Measurements from ENCODE around the gene RBP5. TPM values are rescaled to one million over a fixed set of nuclear protein-coding genes. Genes with fewer than 3 reads are reported as not detected.

The RBP5 gene
- total and polyA plus RNA-seq, 4 donors, result 1.1 to 13.4 (median 6.3) TPM; not detected in 1

DNA sequence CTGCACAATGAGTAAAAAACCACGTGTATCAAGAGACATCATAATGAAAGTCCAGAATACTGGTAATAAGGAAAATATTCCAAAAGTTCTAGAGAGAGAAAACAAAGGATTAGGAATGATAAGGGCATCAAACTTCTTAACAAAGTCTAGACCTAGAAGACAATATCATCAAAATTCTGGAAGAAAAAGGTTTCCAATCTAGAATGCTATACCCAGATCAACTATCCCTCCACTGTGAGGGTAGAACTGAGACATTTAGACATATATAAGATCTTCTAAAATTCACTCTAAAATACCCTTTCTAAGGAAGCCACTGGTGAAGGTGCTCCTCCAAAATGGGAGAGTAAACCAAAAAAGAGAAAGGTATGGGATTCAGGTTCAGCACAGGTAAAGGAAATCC is 22.6 kb downstream of the RBP5 start:
- 92 to 97% methylated on average over 1 of the region's 1 CpG for WGBS, 2 donors
- no peak for DNase-seq
- Histone ChIP-seq H3K27ac (ENCODE audit: low read depth in 1 of 2, low read length in 2 of 2) (no peak overlapping the region), H3K4me3 (ENCODE audit: low read length in 2 of 2) (no peak overlapping the region), H3K36me3 (ENCODE audit: control insufficient read depth in 1 of 2, insufficient read depth in 2 of 2, low read length in 1 of 2) (no peaks in the 10 kb centered on the region), H3K9me3 (ENCODE audit: control insufficient read depth, low read length) (no peaks in the 10 kb centered on the region), H3K4me1 (ENCODE audit: control insufficient read depth in 1 of 2, insufficient read depth in 2 of 2, low read length in 2 of 2) (no peaks in the 10 kb centered on the region), H3K27me3 (ENCODE audit: control insufficient read depth in 1 of 2, insufficient read depth in 2 of 2, low read length in 1 of 2) (no peaks in the 10 kb centered on the region)
- ATAC-seq (ENCODE audit: low FRiP score), result no peak
- intact Hi-C loops (cut with DNase I), result no loop called here

DNA sequence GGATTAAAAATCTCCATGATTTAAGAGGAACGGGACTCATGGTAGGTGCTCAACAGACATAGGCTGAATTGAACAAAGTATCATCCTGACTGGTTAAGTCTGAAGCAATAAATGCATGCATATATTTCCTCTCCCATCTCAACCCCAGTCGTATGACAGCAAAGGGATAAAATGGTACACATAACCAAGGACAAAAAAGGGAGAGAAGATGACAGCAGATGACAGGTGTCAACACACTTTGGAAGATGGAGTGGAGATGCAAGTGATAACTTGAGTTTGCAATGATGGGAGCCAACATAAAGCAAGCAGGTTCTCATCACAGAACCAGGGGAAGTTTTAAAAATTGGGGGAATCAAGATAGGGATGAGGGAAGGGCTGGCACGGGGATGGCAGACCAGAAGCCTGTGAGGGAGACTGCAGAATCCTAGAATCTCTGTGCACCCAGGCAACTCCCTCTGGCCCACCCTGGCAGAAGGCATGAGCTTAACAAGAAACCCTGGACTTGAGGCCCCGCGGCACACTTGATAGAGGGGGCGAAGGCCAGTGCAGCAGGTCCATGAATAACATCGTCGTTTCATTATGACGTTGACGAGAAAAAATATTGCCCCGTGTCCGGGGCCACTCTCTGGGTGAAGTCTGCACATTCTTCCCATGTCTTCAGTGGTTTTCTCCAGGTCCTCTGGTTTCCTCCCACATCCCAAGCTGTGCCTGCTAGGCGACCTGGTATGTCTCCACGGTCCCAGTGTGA is 24.7 kb downstream of the RBP5 start:
- Histone ChIP-seq H3K4me3 (ENCODE audit: low read length in 2 of 2) (no peak overlapping the region), H3K36me3 (ENCODE audit: control insufficient read depth in 1 of 2, insufficient read depth in 2 of 2, low read length in 1 of 2) (peaks cover 0 to 5% of the 10 kb centered on the region in 2 donors), H3K9me3 (ENCODE audit: control insufficient read depth, low read length) (no peaks in the 10 kb centered on the region), H3K27me3 (ENCODE audit: control insufficient read depth in 1 of 2, insufficient read depth in 2 of 2, low read length in 1 of 2) (no peaks in the 10 kb centered on the region), H3K4me1 (ENCODE audit: control insufficient read depth in 1 of 2, insufficient read depth in 2 of 2, low read length in 2 of 2) (no peaks in the 10 kb centered on the region), H3K27ac (ENCODE audit: low read depth in 1 of 2, low read length in 2 of 2) (no peak overlapping the region)
- DNase-seq (no peak), ATAC-seq (ENCODE audit: low FRiP score) (no peak)
- WGBS, 2 donors, result 89 to 92% methylated on average over 14 of the region's 14 CpGs
- intact Hi-C loops (cut with DNase I), result no loop called here

DNA sequence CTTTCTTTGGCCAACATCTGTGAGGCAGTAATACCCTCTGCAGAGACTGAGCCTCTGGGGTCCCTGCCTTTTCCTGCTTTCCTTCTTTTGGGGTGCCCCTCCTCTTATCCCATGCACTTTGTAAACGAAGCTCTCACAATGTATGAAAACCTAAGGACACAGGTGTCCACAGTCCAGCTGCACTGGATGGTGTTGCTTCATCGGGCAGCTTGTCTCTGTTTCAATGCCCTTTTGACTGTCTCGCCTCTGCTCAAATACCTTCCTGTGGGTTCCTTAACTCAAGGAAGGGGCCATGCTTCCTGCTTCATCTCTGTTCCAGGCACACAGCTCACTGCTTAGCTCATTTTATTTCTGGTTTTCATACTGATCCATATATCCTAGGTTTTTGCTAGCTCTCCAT is 26.1 kb downstream of the RBP5 start:
- H3K36me3 ChIP-seq (ENCODE audit: control insufficient read depth in 1 of 2, insufficient read depth in 2 of 2, low read length in 1 of 2), result peaks cover 0 to 5% of the 10 kb centered on the region in 2 donors
- H3K4me1 ChIP-seq (ENCODE audit: control insufficient read depth in 1 of 2, insufficient read depth in 2 of 2, low read length in 2 of 2), result no peaks in the 10 kb centered on the region
- no peak overlapping the region for H3K4me3 ChIP-seq (ENCODE audit: low read length in 2 of 2)
- no peak overlapping the region for H3K27ac ChIP-seq (ENCODE audit: low read depth in 1 of 2, low read length in 2 of 2)
- 84 to 88% methylated on average over 3 of the region's 3 CpGs for WGBS, 2 donors
- no peaks in the 10 kb centered on the region for H3K27me3 ChIP-seq (ENCODE audit: control insufficient read depth in 1 of 2, insufficient read depth in 2 of 2, low read length in 1 of 2)
- intact Hi-C loops (cut with DNase I), result no loop called here
- DNase-seq, result no peak
- H3K9me3 ChIP-seq (ENCODE audit: control insufficient read depth, low read length), result no peaks in the 10 kb centered on the region
- ATAC-seq (ENCODE audit: low FRiP score), result no peak

DNA sequence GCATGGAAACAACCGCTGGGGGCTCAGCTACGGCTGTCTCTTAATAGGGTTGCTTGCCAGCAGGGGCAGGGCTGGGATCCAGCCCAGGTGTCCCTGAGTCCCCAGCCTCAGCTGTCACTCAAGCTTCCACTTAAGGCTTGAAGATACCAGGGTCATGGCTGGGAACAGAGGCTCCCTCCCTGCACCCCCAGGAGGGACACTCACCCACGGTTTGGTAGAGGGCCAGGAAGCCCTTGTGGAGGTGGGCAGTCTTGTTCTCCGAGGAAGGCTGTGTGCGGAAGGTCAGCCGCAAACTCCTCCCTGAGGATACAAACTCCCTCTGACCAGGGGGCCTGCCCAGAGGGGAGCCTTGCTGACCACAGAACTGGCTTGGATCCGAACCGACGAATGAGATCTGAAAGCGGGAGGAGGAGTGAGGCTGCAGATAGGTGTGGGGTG is 27.0 kb downstream of the RBP5 start:
- Histone ChIP-seq H3K36me3 (ENCODE audit: control insufficient read depth in 1 of 2, insufficient read depth in 2 of 2, low read length in 1 of 2) (peaks cover 0 to 5% of the 10 kb centered on the region in 2 donors), H3K4me3 (ENCODE audit: low read length in 2 of 2) (no peak overlapping the region), H3K4me1 (ENCODE audit: control insufficient read depth in 1 of 2, insufficient read depth in 2 of 2, low read length in 2 of 2) (no peaks in the 10 kb centered on the region), H3K27ac (ENCODE audit: low read depth in 1 of 2, low read length in 2 of 2) (no peak overlapping the region), H3K9me3 (ENCODE audit: control insufficient read depth, low read length) (no peaks in the 10 kb centered on the region), H3K27me3 (ENCODE audit: control insufficient read depth in 1 of 2, insufficient read depth in 2 of 2, low read length in 1 of 2) (no peaks in the 10 kb centered on the region)
- ATAC-seq (ENCODE audit: low FRiP score), result peak; percentile 13
- 82 to 90% methylated on average over 10 of the region's 10 CpGs for WGBS, 2 donors
- intact Hi-C loops (cut with DNase I), result no loop called here
- no peak for DNase-seq

DNA sequence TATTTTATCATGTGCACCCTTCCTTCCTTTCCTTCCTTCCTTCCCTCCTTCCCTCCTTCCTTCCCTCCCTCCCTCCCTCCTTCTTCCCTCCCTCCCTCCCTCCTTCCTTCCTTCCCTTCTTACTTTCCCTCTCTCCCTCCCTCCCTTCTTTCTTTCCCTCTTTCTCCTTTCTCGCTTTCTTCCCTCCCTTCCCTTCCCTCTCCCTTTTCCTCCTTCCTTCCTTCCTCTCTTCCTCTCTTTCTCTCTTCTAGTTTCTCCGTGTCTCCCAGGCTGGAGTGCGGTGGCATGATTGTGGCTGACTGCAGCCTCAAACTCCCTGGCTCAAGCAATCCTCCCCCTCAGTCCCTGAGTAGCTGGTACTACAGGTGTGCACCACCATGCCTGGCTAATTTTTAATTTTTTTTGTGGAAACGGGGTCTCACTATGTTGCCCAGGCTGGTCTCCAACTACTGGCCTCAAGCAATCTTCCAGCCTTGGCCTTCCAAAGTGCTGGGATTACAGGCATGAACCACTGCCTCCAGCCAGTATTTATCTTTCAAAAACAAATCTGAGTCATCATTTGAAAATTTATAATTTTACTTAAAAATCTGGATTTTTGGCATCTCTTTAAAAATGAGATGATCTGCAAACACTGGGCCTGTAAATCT is 27.5 kb downstream of the RBP5 start:
- no peaks in the 10 kb centered on the region for H3K9me3 ChIP-seq (ENCODE audit: control insufficient read depth, low read length)
- H3K4me3 ChIP-seq (ENCODE audit: low read length in 2 of 2), result no peak overlapping the region
- H3K27ac ChIP-seq (ENCODE audit: low read depth in 1 of 2, low read length in 2 of 2), result no peak overlapping the region
- intact Hi-C loops (cut with DNase I), result no loop called here
- ATAC-seq (ENCODE audit: low FRiP score) (no peak), DNase-seq (no peak)
- WGBS, 2 donors, result 83 to 85% methylated on average over 4 of the region's 4 CpGs
- no peaks in the 10 kb centered on the region for H3K27me3 ChIP-seq (ENCODE audit: control insufficient read depth in 1 of 2, insufficient read depth in 2 of 2, low read length in 1 of 2)
- H3K36me3 ChIP-seq (ENCODE audit: control insufficient read depth in 1 of 2, insufficient read depth in 2 of 2, low read length in 1 of 2), result peaks cover 0 to 5% of the 10 kb centered on the region in 2 donors
- H3K4me1 ChIP-seq (ENCODE audit: control insufficient read depth in 1 of 2, insufficient read depth in 2 of 2, low read length in 2 of 2), result no peaks in the 10 kb centered on the region

DNA sequence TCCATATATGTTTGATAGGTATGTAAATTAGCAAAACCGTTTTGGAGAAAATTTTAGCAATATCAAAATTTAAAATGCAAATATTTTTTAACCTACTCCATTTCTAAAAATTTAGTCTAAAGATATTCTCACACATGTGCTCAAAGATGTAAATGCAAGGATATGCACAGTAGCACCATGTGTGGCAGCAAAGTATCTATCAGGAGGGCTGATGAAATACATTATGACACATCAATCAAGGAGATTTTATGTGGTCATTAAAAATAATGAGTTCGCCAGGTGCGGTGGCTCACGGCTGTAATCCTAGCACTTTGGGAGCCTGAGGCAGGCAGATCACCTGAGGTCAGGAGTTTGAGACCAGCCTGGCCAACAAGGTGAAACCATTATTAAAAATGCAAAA is 28.4 kb downstream of the RBP5 start:
- DNase-seq, result no peak
- 77 to 88% methylated on average over 4 of the region's 4 CpGs for WGBS, 2 donors
- no peak for ATAC-seq (ENCODE audit: low FRiP score)
- intact Hi-C loops (cut with DNase I), result no loop called here
- Histone ChIP-seq H3K36me3 (ENCODE audit: control insufficient read depth in 1 of 2, insufficient read depth in 2 of 2, low read length in 1 of 2) (peaks cover 0 to 5% of the 10 kb centered on the region in 2 donors), H3K27me3 (ENCODE audit: control insufficient read depth in 1 of 2, insufficient read depth in 2 of 2, low read length in 1 of 2) (no peaks in the 10 kb centered on the region), H3K9me3 (ENCODE audit: control insufficient read depth, low read length) (no peaks in the 10 kb centered on the region), H3K4me3 (ENCODE audit: low read length in 2 of 2) (no peak overlapping the region), H3K27ac (ENCODE audit: low read depth in 1 of 2, low read length in 2 of 2) (no peak overlapping the region), H3K4me1 (ENCODE audit: control insufficient read depth in 1 of 2, insufficient read depth in 2 of 2, low read length in 2 of 2) (no peaks in the 10 kb centered on the region)

DNA sequence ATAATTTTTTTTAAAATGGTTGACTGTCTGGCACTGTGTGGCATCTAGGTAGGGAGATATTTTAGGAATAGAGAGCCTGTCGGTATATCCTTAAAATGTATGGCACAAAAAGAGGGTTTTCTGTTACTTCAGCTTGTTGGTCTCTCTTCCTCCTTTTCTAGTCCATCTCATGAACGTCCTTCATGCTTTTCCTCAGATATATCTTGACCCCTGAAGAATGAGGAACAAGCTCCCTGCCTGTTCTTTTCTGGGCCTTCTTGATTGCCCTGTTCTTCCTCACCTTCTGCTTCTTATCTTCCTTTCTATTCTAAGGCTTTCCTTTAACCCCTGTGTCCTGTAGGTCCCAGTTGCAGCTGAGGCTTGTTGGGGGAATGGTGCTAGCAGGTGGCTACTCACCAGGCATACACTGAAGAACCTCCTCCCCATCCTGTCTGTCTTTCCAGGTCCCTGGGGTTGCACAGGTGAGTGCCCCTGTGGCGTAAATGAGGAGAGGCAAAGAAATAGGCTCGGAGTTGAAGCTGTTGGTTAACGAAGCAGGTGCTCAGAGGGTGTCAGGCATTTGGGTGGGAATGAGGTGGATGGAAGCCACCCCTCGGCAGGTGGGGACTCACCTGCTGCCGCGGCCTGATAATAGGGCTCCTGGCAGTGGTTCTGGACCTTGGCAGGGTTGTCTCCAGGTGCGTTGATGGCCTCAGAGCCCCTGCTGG is 29.2 kb downstream of the RBP5 start:
- WGBS, 2 donors, result 87 to 88% methylated on average over 9 of the region's 9 CpGs
- H3K36me3 ChIP-seq (ENCODE audit: control insufficient read depth in 1 of 2, insufficient read depth in 2 of 2, low read length in 1 of 2), result peaks cover 0 to 5% of the 10 kb centered on the region in 2 donors
- no peak for DNase-seq

DNA sequence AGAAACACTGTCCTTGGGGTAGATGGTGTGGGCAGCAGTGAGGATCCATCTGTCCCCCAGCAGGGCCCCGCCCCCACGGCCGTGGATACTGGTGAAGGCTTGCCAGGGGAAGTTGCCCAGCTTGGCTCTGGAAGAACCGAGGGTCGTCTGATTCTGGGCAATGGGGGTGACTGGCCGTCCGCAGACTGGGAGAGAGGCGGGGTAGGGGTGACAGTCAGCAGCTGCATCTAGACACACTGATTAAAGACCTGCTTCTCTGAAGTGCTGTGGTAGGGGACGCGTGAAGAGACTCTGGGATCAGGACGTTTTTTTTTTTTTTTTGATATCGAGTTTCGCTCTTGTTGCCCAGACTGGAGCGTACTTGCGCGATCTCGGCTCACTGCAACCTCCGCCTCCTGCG is 31.7 kb downstream of the RBP5 start:
- intact Hi-C loops (cut with DNase I), result loop anchor here in 1 of 2 donors (5.0 to 10.0 kb wide), 2 partner anchors 82 to 125 kb away; partner anchors contain the start of genes EMG1, LPCAT3 and PHB2

More for the DNA sequence above, 29.2 kb downstream of the RBP5 start:
- H3K27me3 ChIP-seq (ENCODE audit: control insufficient read depth in 1 of 2, insufficient read depth in 2 of 2, low read length in 1 of 2), result no peaks in the 10 kb centered on the region
- H3K9me3 ChIP-seq (ENCODE audit: control insufficient read depth, low read length), result no peaks in the 10 kb centered on the region
- intact Hi-C loops (cut with DNase I), result loop anchor here in 1 of 2 donors (5.0 to 10.0 kb wide), 2 partner anchors 85 to 127 kb away; partner anchors contain the start of genes EMG1, LPCAT3 and PHB2
- H3K4me1 ChIP-seq (ENCODE audit: control insufficient read depth in 1 of 2, insufficient read depth in 2 of 2, low read length in 2 of 2), result no peaks in the 10 kb centered on the region
- ATAC-seq (ENCODE audit: low FRiP score), result no peak
- no peak overlapping the region for H3K4me3 ChIP-seq (ENCODE audit: low read length in 2 of 2)
- H3K27ac ChIP-seq (ENCODE audit: low read depth in 1 of 2, low read length in 2 of 2), result no peak overlapping the region

More for the DNA sequence above, 31.7 kb downstream of the RBP5 start:
- Histone ChIP-seq H3K27ac (ENCODE audit: low read depth in 1 of 2, low read length in 2 of 2) (no peak overlapping the region), H3K4me3 (ENCODE audit: low read length in 2 of 2) (no peak overlapping the region), H3K36me3 (ENCODE audit: control insufficient read depth in 1 of 2, insufficient read depth in 2 of 2, low read length in 1 of 2) (peaks cover 0 to 5% of the 10 kb centered on the region in 2 donors), H3K9me3 (ENCODE audit: control insufficient read depth, low read length) (no peaks in the 10 kb centered on the region), H3K4me1 (ENCODE audit: control insufficient read depth in 1 of 2, insufficient read depth in 2 of 2, low read length in 2 of 2) (no peaks in the 10 kb centered on the region), H3K27me3 (ENCODE audit: control insufficient read depth in 1 of 2, insufficient read depth in 2 of 2, low read length in 1 of 2) (no peaks in the 10 kb centered on the region)
- ATAC-seq (ENCODE audit: low FRiP score) (no peak), DNase-seq (no peak)
- 78 to 80% methylated on average over 19 of the region's 19 CpGs for WGBS, 2 donors
